Measurements from ENCODE around the gene STN1.

The STN1 gene

GRCh38 chr10:103837370-103838069 lies 80.5 kb downstream of the STN1 start:
- Histone ChIP-seq H3K27ac (peak overlapping the region in 1 of 21 experiments; percentile 43), H3K4me3 (no peak overlapping the region)

- H3K4me3 ChIP-seq: no peak overlapping the region
- H3K27ac ChIP-seq: peak overlapping the region in 1 of 21 experiments; percentile 43
Measured at GRCh38 chr10:103836861-103837260, 81.1 kb downstream of the STN1 start.

GRCh38 chr10:103836273-103836672 lies 81.7 kb downstream of the STN1 start:
- H3K27ac ChIP-seq: peak overlapping the region in 3 of 21 experiments; percentile 36 to 76 (median 71)
- H3K4me3 ChIP-seq: no peak overlapping the region

GRCh38 chr10:103835096-103836050 lies 82.6 kb downstream of the STN1 start:
- Histone ChIP-seq H3K4me3 (no peak overlapping the region), H3K27ac (peak overlapping the region in 12 of 21 experiments; percentile 3 to 79 (median 49))

GRCh38 chr10:103834436-103835095 lies 83.4 kb downstream of the STN1 start:
- Histone ChIP-seq H3K27ac (peak overlapping the region in 12 of 21 experiments; percentile 8 to 78 (median 62)), H3K4me3 (no peak overlapping the region)

- no peak overlapping the region for H3K4me3 ChIP-seq
- H3K27ac ChIP-seq: peak overlapping the region in 11 of 21 experiments; percentile 4 to 78 (median 60)
Measured at GRCh38 chr10:103833731-103834365, 84.1 kb downstream of the STN1 start.

GRCh38 chr10:103832806-103833205 lies 85.2 kb downstream of the STN1 start:
- H3K4me3 ChIP-seq: no peak overlapping the region

More at GRCh38 chr10:103832806-103833205, 85.2 kb downstream of the STN1 start:
- H3K27ac ChIP-seq: no peak overlapping the region
